ENCODE measurements around the gene UBE2F.

UBE2F gene

DNA sequence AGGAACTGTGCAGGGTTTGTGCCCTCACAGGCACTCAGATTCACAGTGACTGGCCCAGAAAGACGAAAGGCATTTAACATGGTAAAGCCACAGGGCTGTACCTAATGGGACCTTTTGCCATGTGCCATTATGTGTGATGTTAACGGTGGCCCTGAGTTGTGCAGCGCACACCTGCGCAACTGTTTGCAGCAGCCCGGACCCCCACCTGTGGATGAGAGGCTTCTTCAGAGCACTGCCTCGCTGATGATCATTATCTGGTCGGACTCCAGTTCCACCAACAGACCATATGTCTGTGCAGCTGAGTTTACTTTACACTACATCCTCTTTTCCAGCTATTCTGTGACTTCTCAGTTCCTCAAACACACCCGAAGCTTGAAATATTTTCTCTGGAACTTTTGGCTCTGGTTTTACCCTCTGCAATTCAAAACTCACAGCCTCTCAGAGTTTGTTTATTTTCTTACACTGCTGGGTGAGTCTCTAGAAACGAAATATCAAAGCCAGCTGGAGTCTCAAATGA lies 35.6 kb upstream of the UBE2F start:
- no peak for TF ChIP-seq ZFP30 (CRISPR knock-in tag; IDR thresholded peaks at IDR 0.05)
- TF ChIP-seq TCF4 (CRISPR knock-in tag; IDR thresholded peaks at IDR 0.05; ENCODE audit: borderline replicate concordance): no peak
- TF ChIP-seq, protein P1, sequence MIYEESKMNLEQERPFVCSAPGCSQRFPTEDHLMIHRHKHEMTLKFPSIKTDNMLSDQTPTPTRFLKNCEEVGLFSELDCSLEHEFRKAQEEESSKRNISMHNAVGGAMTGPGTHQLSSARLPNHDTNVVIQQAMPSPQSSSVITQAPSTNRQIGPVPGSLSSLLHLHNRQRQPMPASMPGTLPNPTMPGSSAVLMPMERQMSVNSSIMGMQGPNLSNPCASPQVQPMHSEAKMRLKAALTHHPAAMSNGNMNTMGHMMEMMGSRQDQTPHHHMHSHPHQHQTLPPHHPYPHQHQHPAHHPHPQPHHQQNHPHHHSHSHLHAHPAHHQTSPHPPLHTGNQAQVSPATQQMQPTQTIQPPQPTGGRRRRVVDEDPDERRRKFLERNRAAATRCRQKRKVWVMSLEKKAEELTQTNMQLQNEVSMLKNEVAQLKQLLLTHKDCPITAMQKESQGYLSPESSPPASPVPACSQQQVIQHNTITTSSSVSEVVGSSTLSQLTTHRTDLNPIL (CRISPR knock-in tag; IDR thresholded peaks at IDR 0.05; ENCODE audit: low read depth): no peak
- no peak for TF ChIP-seq GLIS3 (CRISPR knock-in tag; IDR thresholded peaks at IDR 0.05)
- TF ChIP-seq ISL1 (CRISPR knock-in tag; IDR thresholded peaks at IDR 0.05): no peak
- TF ChIP-seq, protein P2, sequence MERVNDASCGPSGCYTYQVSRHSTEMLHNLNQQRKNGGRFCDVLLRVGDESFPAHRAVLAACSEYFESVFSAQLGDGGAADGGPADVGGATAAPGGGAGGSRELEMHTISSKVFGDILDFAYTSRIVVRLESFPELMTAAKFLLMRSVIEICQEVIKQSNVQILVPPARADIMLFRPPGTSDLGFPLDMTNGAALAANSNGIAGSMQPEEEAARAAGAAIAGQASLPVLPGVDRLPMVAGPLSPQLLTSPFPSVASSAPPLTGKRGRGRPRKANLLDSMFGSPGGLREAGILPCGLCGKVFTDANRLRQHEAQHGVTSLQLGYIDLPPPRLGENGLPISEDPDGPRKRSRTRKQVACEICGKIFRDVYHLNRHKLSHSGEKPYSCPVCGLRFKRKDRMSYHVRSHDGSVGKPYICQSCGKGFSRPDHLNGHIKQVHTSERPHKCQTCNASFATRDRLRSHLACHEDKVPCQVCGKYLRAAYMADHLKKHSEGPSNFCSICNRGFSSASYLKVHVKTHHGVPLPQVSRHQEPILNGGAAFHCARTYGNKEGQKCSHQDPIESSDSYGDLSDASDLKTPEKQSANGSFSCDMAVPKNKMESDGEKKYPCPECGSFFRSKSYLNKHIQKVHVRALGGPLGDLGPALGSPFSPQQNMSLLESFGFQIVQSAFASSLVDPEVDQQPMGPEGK (CRISPR knock-in tag; IDR thresholded peaks at IDR 0.05; ENCODE audit: borderline replicate concordance): no peak
- TF ChIP-seq RARB (CRISPR knock-in tag; IDR thresholded peaks at IDR 0.05): no peak
- TF ChIP-seq TOX (CRISPR knock-in tag; IDR thresholded peaks at IDR 0.05; ENCODE audit: borderline replicate concordance): no peak
- TF ChIP-seq ZNF8 (CRISPR knock-in tag; IDR thresholded peaks at IDR 0.05): no peak
- no peak for TF ChIP-seq ZNF70 (CRISPR knock-in tag; IDR thresholded peaks at IDR 0.05)
- no peak for TF ChIP-seq ESRRG (CRISPR knock-in tag; IDR thresholded peaks at IDR 0.05)
- ATAC-seq: no peak

DNA sequence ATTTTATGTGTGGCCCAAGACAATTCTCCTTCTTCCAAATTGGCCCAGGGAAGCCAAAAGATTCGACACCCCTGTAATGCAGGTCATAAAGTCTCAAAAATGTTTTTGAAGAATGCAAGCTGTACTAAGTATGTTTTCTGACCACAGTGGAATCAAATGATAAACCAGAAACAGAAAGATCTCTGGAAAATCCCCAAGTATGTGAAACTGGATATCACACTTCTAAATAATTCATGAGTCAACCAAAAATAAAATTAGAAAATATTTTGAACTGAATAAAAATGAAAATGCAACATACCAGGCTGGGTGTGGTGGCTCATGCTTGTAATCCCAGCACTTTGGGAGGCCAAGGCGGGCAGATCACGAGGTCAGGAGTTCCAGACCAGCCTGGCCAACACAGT lies 34.1 kb upstream of the UBE2F start:
- peak; percentile 93 for ATAC-seq
- TF ChIP-seq ZNF565 (CRISPR knock-in tag; conservative IDR thresholded peaks at IDR 0.05; ENCODE audit: low read depth): no peak
- TF ChIP-seq PPARA (CRISPR knock-in tag; IDR thresholded peaks at IDR 0.05; ENCODE audit: borderline replicate concordance): no peak
- TF ChIP-seq ESRRG (CRISPR knock-in tag; IDR thresholded peaks at IDR 0.05): no peak
- TF ChIP-seq TOX (CRISPR knock-in tag; IDR thresholded peaks at IDR 0.05; ENCODE audit: borderline replicate concordance): no peak
- TF ChIP-seq, protein P3, sequence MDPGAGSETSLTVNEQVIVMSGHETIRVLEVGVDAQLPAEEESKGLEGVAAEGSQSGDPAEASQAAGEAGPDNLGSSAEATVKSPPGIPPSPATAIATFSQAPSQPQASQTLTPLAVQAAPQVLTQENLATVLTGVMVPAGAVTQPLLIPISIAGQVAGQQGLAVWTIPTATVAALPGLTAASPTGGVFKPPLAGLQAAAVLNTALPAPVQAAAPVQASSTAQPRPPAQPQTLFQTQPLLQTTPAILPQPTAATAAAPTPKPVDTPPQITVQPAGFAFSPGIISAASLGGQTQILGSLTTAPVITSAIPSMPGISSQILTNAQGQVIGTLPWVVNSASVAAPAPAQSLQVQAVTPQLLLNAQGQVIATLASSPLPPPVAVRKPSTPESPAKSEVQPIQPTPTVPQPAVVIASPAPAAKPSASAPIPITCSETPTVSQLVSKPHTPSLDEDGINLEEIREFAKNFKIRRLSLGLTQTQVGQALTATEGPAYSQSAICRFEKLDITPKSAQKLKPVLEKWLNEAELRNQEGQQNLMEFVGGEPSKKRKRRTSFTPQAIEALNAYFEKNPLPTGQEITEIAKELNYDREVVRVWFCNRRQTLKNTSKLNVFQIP (CRISPR knock-in tag; IDR thresholded peaks at IDR 0.05; ENCODE audit: borderline replicate concordance, low read depth): no peak
- TF ChIP-seq, protein P2 (CRISPR knock-in tag; IDR thresholded peaks at IDR 0.05; ENCODE audit: borderline replicate concordance): no peak
- TF ChIP-seq ZC3H10 (CRISPR knock-in tag; IDR thresholded peaks at IDR 0.05): no peak
- no peak for TF ChIP-seq ZNF70 (CRISPR knock-in tag; IDR thresholded peaks at IDR 0.05)

DNA sequence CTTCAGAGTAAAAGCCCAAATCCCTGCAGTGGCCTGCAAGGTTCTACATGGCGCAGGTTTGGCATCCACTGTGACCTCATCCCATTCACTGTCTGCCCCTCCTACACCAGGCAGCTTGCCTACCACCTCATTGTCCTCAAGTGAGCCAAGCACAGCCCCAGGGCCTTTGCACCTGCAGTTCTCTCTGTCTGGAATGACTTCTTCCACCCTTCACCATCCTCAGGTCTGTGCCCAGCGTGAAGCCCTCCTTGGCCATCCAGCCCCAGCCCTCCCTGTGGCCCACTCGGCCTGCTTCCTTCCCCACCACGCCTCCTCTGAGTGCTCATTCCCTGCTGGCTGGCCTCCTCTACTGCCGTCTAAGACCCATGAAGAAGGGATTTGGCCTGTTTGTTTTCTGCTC lies 32.6 kb upstream of the UBE2F start:
- ATAC-seq: no peak
- no peak for TF ChIP-seq TOX (CRISPR knock-in tag; IDR thresholded peaks at IDR 0.05; ENCODE audit: borderline replicate concordance)
- no peak for TF ChIP-seq ZC3H10 (CRISPR knock-in tag; IDR thresholded peaks at IDR 0.05)
- no peak for TF ChIP-seq PPARA (CRISPR knock-in tag; IDR thresholded peaks at IDR 0.05; ENCODE audit: borderline replicate concordance)
- no peak for TF ChIP-seq TCF4 (CRISPR knock-in tag; IDR thresholded peaks at IDR 0.05; ENCODE audit: borderline replicate concordance)
- TF ChIP-seq ZFP30 (CRISPR knock-in tag; IDR thresholded peaks at IDR 0.05): no peak
- TF ChIP-seq ZFP3 (CRISPR knock-in tag; IDR thresholded peaks at IDR 0.05): no peak
- TF ChIP-seq, protein P2 (CRISPR knock-in tag; IDR thresholded peaks at IDR 0.05; ENCODE audit: borderline replicate concordance): no peak
- TF ChIP-seq, protein P4, sequence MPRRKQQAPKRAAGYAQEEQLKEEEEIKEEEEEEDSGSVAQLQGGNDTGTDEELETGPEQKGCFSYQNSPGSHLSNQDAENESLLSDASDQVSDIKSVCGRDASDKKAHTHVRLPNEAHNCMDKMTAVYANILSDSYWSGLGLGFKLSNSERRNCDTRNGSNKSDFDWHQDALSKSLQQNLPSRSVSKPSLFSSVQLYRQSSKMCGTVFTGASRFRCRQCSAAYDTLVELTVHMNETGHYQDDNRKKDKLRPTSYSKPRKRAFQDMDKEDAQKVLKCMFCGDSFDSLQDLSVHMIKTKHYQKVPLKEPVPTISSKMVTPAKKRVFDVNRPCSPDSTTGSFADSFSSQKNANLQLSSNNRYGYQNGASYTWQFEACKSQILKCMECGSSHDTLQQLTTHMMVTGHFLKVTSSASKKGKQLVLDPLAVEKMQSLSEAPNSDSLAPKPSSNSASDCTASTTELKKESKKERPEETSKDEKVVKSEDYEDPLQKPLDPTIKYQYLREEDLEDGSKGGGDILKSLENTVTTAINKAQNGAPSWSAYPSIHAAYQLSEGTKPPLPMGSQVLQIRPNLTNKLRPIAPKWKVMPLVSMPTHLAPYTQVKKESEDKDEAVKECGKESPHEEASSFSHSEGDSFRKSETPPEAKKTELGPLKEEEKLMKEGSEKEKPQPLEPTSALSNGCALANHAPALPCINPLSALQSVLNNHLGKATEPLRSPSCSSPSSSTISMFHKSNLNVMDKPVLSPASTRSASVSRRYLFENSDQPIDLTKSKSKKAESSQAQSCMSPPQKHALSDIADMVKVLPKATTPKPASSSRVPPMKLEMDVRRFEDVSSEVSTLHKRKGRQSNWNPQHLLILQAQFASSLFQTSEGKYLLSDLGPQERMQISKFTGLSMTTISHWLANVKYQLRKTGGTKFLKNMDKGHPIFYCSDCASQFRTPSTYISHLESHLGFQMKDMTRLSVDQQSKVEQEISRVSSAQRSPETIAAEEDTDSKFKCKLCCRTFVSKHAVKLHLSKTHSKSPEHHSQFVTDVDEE (CRISPR knock-in tag; IDR thresholded peaks at IDR 0.05): no peak
- TF ChIP-seq ZNF565 (CRISPR knock-in tag; conservative IDR thresholded peaks at IDR 0.05; ENCODE audit: low read depth): no peak
- no peak for TF ChIP-seq BACH2 (CRISPR knock-in tag; IDR thresholded peaks at IDR 0.05; ENCODE audit: borderline replicate concordance)
- no peak for TF ChIP-seq RARB (CRISPR knock-in tag; IDR thresholded peaks at IDR 0.05)
- no peak for TF ChIP-seq ZNF70 (CRISPR knock-in tag; IDR thresholded peaks at IDR 0.05)
- TF ChIP-seq GLIS3 (CRISPR knock-in tag; IDR thresholded peaks at IDR 0.05): no peak
- no peak for TF ChIP-seq ISL1 (CRISPR knock-in tag; IDR thresholded peaks at IDR 0.05)
- TF ChIP-seq ZNF8 (CRISPR knock-in tag; IDR thresholded peaks at IDR 0.05): no peak
- no peak for TF ChIP-seq SNAI2 (CRISPR knock-in tag; IDR thresholded peaks at IDR 0.05)
- no peak for TF ChIP-seq OSR1 (CRISPR knock-in tag; IDR thresholded peaks at IDR 0.05)
- TF ChIP-seq, protein P5, sequence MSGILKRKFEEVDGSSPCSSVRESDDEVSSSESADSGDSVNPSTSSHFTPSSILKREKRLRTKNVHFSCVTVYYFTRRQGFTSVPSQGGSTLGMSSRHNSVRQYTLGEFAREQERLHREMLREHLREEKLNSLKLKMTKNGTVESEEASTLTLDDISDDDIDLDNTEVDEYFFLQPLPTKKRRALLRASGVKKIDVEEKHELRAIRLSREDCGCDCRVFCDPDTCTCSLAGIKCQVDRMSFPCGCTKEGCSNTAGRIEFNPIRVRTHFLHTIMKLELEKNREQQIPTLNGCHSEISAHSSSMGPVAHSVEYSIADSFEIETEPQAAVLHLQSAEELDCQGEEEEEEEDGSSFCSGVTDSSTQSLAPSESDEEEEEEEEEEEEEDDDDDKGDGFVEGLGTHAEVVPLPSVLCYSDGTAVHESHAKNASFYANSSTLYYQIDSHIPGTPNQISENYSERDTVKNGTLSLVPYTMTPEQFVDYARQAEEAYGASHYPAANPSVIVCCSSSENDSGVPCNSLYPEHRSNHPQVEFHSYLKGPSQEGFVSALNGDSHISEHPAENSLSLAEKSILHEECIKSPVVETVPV (CRISPR knock-in tag; IDR thresholded peaks at IDR 0.05): no peak
